ENCODE results near the gene CLCF1.
"Not testable (repeated sequence)": the region's sequence is repeated elsewhere in the genome, so short reads cannot be mapped to it uniquely, and the experiment has no call there.

CLCF1 gene

DNA sequence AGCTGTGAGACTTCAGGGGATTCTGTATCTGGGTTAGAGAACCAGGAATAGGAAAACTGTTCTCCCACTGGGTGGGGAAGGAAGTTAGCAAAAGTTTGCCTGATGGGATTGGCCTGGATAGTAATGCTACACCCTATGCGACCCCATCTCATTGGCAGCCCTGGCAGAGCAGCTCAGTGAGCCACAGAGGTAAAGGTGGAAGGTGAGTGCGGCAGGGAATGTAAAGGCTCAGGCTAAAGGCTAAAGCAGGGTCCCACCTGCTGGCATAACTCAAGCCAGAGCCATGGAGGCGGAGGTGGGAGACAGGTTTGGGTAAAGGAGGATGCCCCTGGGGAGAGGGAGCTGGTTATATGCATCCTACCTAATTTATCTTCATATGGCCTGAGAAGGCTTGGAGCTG lies 51.3 kb downstream of the CLCF1 start:
- no peak for DNase-seq (ENCODE audit: low read depth)

DNA sequence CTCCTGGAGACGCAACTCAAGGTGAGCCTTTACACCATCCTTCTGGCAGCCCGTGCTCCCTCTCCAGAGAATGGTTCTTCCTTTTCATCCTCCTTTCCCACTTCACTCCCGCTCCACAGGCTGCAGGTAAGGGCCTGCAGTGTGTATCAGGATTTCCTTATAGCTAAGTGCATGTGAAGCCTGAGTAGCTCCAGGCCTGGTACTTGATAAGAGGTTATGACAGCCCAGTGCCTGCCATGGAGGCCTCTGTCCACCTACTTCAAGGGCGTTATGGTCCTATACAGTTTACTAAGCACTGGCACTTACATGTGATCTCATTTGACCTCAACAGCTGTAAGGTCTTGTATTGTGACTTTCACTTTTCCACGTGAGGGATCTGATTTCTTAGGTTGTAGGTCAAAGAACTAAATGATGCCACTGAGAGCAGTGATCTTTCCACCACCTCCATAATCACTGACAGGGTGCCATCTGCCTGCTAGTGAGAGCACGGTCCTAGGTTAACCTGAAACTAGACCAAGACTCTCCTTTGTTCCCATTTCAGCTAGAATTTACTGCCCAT lies 52.0 kb downstream of the CLCF1 start:
- no peak for DNase-seq (ENCODE audit: low read depth)

DNA sequence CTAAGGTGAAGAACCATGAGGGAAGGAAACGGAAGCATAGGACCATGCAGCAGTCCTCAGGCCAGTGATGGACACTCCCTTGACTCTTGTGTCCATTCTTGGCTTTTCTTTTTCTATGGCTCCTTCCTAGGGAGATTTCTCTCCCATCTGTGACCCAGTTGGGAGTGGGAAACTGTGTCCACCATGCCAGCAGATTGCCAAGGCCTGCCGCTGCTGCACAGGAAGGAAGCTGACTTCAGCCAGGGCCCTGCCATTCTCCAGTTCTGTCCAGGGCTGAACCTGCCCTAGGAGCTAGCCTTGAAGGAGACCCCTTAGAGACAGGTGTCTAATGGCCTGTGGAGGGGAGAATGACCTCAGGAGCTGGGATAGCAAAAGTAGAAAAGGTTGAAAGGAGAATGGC lies 52.7 kb downstream of the CLCF1 start:
- no peak for DNase-seq (ENCODE audit: low read depth)

DNA sequence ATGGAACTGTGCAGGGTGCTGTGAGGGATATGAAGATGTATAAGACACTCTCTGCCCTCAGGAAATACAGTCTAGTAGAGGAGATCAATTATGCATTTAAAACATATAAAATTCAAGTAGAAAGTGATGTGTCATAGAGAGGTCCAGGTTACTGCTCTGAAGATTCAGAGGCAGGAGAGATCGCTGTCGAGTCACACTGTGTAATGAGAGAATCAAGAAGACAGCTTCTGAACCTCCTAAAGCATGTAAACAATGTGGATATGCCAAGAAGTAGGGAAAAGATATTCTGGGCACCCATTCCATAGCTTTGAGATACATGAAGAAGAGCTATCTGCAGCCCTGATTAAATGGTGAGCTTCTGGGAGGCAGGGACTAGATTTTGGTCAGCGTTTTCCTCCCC lies 53.4 kb downstream of the CLCF1 start:
- DNase-seq (ENCODE audit: low read depth), result no peak

DNA sequence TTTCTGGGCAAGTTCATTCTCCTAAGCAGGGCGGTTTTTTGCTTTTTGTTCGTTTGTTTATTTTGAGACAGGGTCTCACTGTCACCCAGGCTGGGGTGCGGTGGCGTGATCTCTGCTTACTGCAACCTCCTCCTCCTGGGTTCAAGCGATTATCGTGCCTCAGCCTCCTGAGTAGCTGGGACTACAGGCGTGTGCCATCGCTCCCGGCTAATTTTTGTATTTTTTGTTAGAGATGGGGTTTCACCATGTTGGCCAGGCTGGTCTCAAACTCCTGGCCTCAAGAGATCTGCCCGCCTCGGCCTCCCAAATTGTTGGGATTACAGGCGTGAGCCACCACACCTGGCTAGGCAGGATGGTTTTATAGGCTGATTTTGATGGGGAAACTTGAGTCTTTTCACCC lies 54.5 kb downstream of the CLCF1 start:
- not testable (repeated sequence) for DNase-seq (ENCODE audit: low read depth)

DNA sequence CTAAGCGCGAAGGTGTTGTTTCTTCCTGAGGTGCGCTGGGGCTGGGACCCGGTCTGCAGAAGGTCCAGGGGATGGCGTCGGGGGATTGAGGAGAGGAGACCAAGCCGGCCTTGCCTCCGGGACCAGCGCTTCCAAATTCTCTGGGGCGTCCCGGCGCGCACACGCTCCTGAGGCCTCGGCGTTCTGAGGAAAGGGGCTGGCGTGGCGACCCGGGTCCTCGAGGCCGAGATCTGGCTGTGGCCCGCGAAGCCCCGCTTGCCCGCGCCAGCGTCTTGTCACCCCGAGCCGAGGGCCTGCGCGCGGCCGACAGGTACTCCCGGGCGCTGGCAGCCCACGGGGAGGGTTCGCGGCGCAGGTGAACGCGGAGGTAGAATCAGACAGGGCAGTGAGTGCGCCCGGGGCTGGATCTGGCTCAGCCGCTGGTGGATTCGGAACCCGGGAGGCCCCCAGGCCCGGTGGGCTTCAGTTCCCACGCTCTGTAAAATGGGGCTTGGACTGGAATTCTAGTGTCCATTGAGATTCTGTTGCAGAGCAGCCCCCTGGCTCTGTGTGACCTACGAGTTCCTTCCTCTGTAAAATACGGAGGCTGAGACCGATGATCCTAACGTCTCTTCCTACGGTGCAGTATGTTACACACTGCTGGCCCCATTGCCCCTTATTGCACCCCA lies 55.4 kb downstream of the CLCF1 start:
- no peak for DNase-seq (ENCODE audit: low read depth)

DNA sequence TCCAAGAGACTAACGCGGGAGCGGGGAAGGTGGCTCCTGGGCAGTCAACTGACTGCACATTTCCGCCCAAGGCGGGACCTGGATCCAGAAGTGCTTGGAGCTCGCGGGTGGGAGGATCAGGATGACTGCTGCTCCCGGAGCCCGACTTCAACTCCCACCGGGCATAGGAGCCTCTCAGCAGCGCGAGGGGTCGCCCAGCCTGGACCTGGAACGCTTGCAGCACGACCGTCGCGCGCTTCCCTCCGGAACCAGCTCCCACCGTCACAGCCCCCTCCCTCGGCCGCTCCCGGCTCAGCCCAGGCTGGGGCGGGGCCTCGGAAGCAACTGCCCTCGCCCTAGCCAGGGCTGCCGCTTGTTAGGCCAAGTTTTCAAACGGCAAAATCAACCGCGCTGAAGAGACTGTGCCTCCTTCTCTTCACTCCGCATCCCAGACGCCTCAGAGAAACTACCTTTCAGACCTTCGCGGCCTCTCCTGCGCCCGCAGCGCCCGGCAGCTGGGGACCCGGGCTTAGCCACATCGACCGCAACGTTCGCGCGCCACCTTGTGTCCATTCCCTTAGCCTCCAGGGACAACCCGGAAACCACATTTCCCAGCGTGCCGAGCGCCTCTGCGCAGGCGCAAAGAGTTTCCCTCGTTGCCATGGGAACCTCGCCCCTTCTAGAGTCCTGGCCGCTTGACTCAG lies 56.1 kb downstream of the CLCF1 start:
- peak; percentile 96 for DNase-seq (ENCODE audit: low read depth)

DNA sequence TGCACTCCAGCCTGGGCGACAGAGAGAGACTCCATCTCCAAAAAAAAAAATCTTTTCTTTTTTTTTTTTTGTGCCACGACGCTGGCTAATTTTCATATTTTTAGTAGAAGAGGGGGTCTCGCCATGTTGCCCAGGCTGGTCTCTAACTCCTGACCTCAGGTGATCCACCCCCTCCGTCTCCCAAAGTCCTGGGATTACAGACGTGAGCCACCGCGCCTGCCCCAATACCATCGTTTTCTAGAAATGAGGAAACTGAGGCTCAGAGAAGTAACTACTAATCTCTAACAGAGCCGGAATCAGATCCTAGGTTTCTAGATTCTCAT lies 56.6 kb downstream of the CLCF1 start:
- no peak for DNase-seq (ENCODE audit: low read depth)

DNA sequence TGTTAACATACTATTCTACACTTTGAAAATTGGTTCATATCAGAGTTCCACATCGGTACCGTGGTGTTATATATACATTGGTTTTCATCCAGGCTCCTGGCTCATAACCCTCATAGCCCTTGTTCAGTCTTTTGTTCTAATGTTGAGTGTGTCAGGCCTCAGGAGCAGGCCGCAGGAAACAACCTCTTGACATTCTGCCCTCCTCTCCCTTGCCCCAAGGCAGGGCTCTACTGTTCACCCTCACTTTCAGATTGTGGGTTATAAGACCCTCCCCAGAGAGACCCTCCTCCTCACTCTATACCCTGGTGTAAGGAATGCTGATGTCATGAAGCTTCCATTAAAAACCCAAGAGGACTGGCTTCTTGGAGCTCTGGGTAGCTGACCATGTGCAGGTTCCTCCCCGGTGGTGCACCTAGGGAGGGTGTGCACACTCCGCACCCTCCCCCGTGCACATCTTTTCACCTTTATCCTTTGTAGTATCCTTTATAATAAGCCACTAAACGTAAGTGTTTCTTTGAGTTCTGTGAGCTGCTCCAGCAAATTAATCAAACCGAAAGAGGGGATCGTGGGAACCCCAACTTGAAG lies 58.0 kb downstream of the CLCF1 start:
- DNase-seq (ENCODE audit: low read depth), result no peak

DNA sequence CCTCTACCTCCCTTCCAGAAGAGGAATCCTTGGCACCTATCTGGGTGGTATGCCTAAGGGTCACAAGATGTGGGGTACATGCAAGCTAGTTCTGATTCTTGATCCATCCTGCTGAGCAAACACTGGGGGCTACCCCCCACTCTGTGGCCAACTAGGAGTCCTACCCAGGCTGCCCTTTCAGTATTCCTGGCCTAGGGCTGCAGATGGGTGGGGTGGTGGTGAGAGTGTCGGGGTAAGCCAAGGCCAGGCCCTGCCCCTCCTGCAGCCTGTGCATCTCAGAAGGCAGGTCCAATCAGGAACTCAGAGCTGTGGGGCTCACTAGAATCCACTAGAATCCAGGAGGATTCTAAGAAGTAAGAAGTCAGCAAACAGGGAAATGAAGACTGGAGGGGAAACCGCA lies 59.2 kb downstream of the CLCF1 start:
- DNase-seq (ENCODE audit: low read depth), result no peak

All from HS-27A (cell line).